OCI-LY7 (cell line): ENCODE measurements around the gene RPTN. TPM values are rescaled to one million over a fixed set of nuclear protein-coding genes. Genes with fewer than 3 reads are reported as not detected.

Source experiments
- BruUV-seq: library from RNA; stranded (reverse); fragments of 400-500 nt; replicated peaks from 2 replicates; lab custom pipeline; 2021; lab: Mats Ljungman, UMichigan
- CTCF ChIA-PET: fragments of 300-600 bp; sonication (Branson Sonifier 250); formaldehyde crosslinking; loops from one replicate; lab custom pipeline; 2022; ENCODE audit warnings: antibody characterized with exemption; ENCODE audit not compliant: unreplicated experiment; lab: Charles Lee
- POLR2A ChIA-PET: fragments of 300-600 bp; sonication (Branson Sonifier 250); formaldehyde crosslinking; loops from one replicate; lab custom pipeline; 2022; ENCODE audit warnings: antibody characterized with exemption; lab: Charles Lee
- DNase-seq: peaks from one replicate; pipeline ENCODE4 v3.0.0-alpha.2; 2015; ENCODE audit warnings: low spot score
- H2AFZ ChIP-seq: fragments of 200-600 bp; sonication (generic), shearing (Covaris generic); 2 replicates; pipeline ENCODE4 v1.6.1; 2014; ENCODE audit warnings: mild to moderate bottlenecking, antibody characterized with exemption, low read length, moderate library complexity
- H3K27ac ChIP-seq: fragments of 200-600 bp; sonication (generic); 2 replicates; pipeline ENCODE4 v1.5.1; 2014; ENCODE audit warnings: mixed run types, low read depth, mild to moderate bottlenecking, moderate library complexity, low read length, inconsistent platforms; ENCODE audit not compliant: poor library complexity, severe bottlenecking
- H3K36me3 ChIP-seq: fragments of 200-600 bp; sonication (generic); 2 replicates; pipeline ENCODE4 v1.6.1; 2014; ENCODE audit warnings: mild to moderate bottlenecking, antibody characterized with exemption, low read length, moderate library complexity, mixed read lengths; ENCODE audit not compliant: insufficient read depth
- H3K4me1 ChIP-seq: fragments of 200-600 bp; sonication (generic); 2 replicates; pipeline ENCODE4 v1.5.1; 2014; ENCODE audit warnings: mild to moderate bottlenecking, low read length; ENCODE audit not compliant: insufficient read depth, poor library complexity, severe bottlenecking
- H3K4me2 ChIP-seq: fragments of 200-600 bp; sonication (generic); 2 replicates; pipeline ENCODE4 v1.6.1; 2014; ENCODE audit warnings: mild to moderate bottlenecking, low read length
- H3K4me3 ChIP-seq: fragments of 200-600 bp; sonication (generic); 2 replicates; pipeline ENCODE4 v1.5.1; 2014; ENCODE audit warnings: mild to moderate bottlenecking, low read depth, low read length; ENCODE audit not compliant: poor library complexity, severe bottlenecking
- H3K79me2 ChIP-seq: fragments of 200-600 bp; sonication (generic); 2 replicates; pipeline ENCODE4 v1.6.1; 2016; ENCODE audit warnings: low read depth, mild to moderate bottlenecking, low read length, moderate library complexity, mixed read lengths; ENCODE audit not compliant: insufficient read depth
- H3K9me2 ChIP-seq: fragments of 200-600 bp; sonication (generic); 2 replicates; pipeline ENCODE4 v1.6.1; 2016; ENCODE audit warnings: mild to moderate bottlenecking, low read length, mixed read lengths; ENCODE audit not compliant: insufficient read depth
- H3K9me3 ChIP-seq: fragments of 200-600 bp; sonication (generic); 2 replicates; pipeline ENCODE4 v1.6.1; 2014; ENCODE audit warnings: mild to moderate bottlenecking, mixed run types, low read length, mixed read lengths
- H4K20me1 ChIP-seq: fragments of 200-600 bp; sonication (generic); 2 replicates; pipeline ENCODE4 v1.6.1; 2014; ENCODE audit warnings: mild to moderate bottlenecking, antibody characterized with exemption, low read length, moderate library complexity, mixed read lengths; ENCODE audit not compliant: insufficient read depth
- EZH2phosphoT487 ChIP-seq: fragments of 200-600 bp; sonication (generic); IDR thresholded peaks from 2 replicates; pipeline ENCODE4 v1.6.1; 2018; ENCODE audit warnings: low read depth, borderline replicate concordance, mild to moderate bottlenecking, mixed run types, antibody characterized with exemption, low read length, moderate library complexity, mixed read lengths
- intact Hi-C: fragments of 100-400 bp; cut with micrococcal nuclease; formaldehyde crosslinking; loops from one replicate; pipeline ENCODE4 v1.10.0; 2022; ENCODE audit not compliant: unreplicated experiment
- total RNA-seq, 2 experiments: library from RNA; depleted of rRNA in 1 of 2; stranded (reverse); fragments of >200 nt in 1 of 2; shearing (Covaris generic) in 1 of 2; gene quantifications; 2 replicates each; pipeline ENCODE4 v1.2.3, GENCODE V29; 2014 to 2022
- TF ChIP-seq, protein P1 (sequence below): fragments of 200-600 bp; sonication (generic); conservative IDR thresholded peaks from 2 replicates; pipeline ENCODE4 v1.5.1; 2014; ENCODE audit warnings: mild to moderate bottlenecking, antibody characterized with exemption, low read length, moderate library complexity, mixed read lengths

The RPTN gene
- total RNA-seq, 2 experiments from 2014 or later: not detected

DNA sequence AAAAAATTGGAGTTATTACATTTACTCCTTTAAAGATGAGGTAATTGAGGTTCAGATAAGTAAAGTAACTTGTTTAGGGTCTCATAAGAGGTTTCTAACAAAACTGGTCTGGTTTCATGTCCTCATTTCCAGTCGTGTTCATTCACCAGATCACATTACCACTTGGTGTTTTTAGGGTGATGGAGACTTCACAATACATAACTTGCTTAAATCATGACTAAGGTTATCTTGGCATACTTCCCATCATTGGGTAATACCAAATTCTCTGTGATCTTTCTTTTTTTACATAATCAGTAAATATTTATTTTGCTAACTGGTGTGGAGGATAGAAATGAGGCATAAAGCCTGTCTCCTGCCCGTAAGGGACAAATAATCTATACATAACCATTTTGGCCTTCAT lies 31.6 kb upstream of the RPTN start:
- Histone ChIP-seq H3K9me3 (no peaks in the 10 kb centered on the region), H3K27ac (no peak overlapping the region), H3K9me2 (no peaks in the 10 kb centered on the region), H3K79me2 (no peaks in the 10 kb centered on the region), H3K4me2 (no peak overlapping the region), H2AFZ (no peak overlapping the region), H3K36me3 (no peaks in the 10 kb centered on the region), H3K4me1 (no peaks in the 10 kb centered on the region), H3K4me3 (no peak overlapping the region), H4K20me1 (no peaks in the 10 kb centered on the region)
- DNase-seq: no peak
- TF ChIP-seq, protein P1, sequence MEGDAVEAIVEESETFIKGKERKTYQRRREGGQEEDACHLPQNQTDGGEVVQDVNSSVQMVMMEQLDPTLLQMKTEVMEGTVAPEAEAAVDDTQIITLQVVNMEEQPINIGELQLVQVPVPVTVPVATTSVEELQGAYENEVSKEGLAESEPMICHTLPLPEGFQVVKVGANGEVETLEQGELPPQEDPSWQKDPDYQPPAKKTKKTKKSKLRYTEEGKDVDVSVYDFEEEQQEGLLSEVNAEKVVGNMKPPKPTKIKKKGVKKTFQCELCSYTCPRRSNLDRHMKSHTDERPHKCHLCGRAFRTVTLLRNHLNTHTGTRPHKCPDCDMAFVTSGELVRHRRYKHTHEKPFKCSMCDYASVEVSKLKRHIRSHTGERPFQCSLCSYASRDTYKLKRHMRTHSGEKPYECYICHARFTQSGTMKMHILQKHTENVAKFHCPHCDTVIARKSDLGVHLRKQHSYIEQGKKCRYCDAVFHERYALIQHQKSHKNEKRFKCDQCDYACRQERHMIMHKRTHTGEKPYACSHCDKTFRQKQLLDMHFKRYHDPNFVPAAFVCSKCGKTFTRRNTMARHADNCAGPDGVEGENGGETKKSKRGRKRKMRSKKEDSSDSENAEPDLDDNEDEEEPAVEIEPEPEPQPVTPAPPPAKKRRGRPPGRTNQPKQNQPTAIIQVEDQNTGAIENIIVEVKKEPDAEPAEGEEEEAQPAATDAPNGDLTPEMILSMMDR: no peak
- CTCF ChIA-PET: interaction anchor here (1.0 kb wide), 1 partner anchor 269 kb away, joined by 5 read pairs; no protein-coding TSS in a partner anchor
- no TSS peak for BruUV-seq
- POLR2A ChIA-PET: no interaction called here
- intact Hi-C loops: loop anchor here (1.0 kb wide), 1 partner anchor 270 kb away; no protein-coding TSS in a partner anchor

DNA sequence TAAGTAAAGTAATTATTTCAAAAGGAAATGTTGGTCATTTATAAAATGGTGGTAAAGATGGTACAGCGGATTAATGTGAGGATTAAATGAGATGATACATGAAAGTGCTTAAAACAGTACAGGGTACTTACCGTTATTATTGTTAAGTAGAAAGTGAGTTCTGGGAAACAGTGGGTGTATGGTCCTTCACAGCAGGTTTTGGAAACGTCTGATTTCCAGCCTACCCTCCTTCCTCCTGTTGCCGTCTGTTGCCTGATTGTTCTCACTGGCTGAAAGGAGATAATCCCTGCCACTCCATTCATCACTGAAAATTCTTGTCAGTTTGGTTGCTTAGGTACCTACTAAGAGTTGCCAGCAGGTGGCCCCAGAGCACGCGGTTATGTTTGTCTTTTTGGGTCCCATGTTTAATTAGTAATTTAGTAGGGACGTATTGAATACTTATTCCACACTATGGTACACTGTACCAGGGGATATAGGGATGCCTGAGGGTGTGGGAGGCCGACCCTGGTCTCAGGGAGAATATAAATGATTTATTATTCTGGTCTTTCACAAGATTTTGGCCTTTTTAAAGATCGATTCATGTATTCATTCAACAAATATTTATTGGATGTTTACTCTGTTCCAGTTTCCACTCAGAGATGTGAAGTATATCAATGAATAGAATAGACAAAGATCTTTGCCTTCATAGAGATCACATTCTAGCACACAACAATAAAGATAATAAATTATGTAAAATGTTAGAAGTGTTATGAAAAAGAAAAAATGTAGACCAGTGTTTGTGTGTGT lies 30.8 kb upstream of the RPTN start:
- no TSS peak for BruUV-seq
- no peak for TF ChIP-seq EZH2phosphoT487
- TF ChIP-seq, protein P1: peak; percentile 86
- Histone ChIP-seq H2AFZ (no peak overlapping the region; the same call in 1 of the 2 replicates), H4K20me1 (no peaks in the 10 kb centered on the region), H3K4me2 (no peak overlapping the region), H3K9me2 (no peaks in the 10 kb centered on the region), H3K27ac (no peak overlapping the region), H3K79me2 (no peaks in the 10 kb centered on the region), H3K36me3 (no peaks in the 10 kb centered on the region), H3K4me1 (no peaks in the 10 kb centered on the region), H3K4me3 (no peak overlapping the region), H3K9me3 (no peaks in the 10 kb centered on the region)
- POLR2A ChIA-PET: no interaction called here
- DNase-seq: peak; percentile 48
- intact Hi-C loops: loop anchor here (1.0 to 10.0 kb wide), 3 partner anchors 252 to 270 kb away; no protein-coding TSS in a partner anchor
- CTCF ChIA-PET: no interaction called here
